ENCODE data around the gene PPP1R17.

PPP1R17 gene

DNA sequence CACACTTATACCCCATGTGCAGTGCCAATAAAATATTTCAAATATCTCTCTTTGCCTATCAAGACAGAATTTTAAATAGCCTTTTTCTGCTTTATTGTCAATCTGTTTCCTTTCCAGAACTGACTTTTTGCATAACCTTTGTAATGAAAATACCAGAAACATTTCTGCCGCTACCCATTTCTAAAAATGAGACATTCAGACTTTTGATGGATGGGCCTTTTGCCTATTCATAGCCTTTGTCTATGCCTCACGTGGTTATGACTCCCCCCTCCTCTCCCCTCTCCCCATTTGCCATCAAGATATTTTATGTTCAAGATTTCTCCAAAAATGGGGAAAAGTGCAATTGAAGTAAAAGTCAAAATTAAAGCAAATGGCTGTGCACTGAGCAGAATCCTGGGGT is 5.9 kb downstream of the PPP1R17 start:
- DNase-seq (ENCODE audit: low read depth): no peak
- H3K4me3 ChIP-seq (ENCODE audit: low read depth, low read length): no peak overlapping the region
- no peak for TF ChIP-seq CTCF (IDR thresholded peaks at IDR 0.05; ENCODE audit: control insufficient read depth, extremely low read depth, insufficient read depth)

GRCh38 chr7:31695859-31696614 is 9.0 kb downstream of the PPP1R17 start:
- DNase-seq (ENCODE audit: low read depth): no peak
- TF ChIP-seq CTCF (IDR thresholded peaks at IDR 0.05; ENCODE audit: control insufficient read depth, extremely low read depth, insufficient read depth): no peak
- no peak overlapping the region for H3K4me3 ChIP-seq (ENCODE audit: low read depth, low read length)

- no peak for DNase-seq (ENCODE audit: low read depth)
- no peak overlapping the region for H3K4me3 ChIP-seq (ENCODE audit: low read depth, low read length)
- TF ChIP-seq CTCF (IDR thresholded peaks at IDR 0.05; ENCODE audit: control insufficient read depth, extremely low read depth, insufficient read depth): no peak
Measured at GRCh38 chr7:31699050-31699449, 12.0 kb downstream of the PPP1R17 start.

DNA sequence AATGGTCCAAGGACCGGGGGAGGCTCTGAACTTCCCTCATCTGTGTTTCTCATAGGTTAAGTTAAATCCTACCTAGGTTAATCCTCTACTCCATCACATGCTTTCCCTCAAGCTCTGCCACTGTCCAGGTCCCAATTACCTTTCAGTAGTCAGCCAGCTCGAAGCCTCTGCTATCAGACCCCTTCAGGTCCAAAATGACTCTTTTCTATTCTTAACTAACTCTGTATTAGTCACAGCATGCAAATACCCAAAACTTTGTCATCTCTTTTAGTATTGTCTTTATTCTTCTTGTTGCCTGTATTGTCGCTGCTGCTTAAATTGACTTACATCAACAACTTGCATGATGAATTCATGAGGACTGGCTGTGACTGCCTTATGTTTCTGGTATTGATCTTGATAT is 15.3 kb downstream of the PPP1R17 start:
- no peak for TF ChIP-seq CTCF (IDR thresholded peaks at IDR 0.05; ENCODE audit: control insufficient read depth, extremely low read depth, insufficient read depth)
- H3K4me3 ChIP-seq (ENCODE audit: low read depth, low read length): no peak overlapping the region
- no peak for DNase-seq (ENCODE audit: low read depth)

GRCh38 chr7:31705377-31705776 is 18.4 kb downstream of the PPP1R17 start:
- no peak overlapping the region for H3K4me3 ChIP-seq (ENCODE audit: low read depth, low read length)
- no peak for TF ChIP-seq CTCF (IDR thresholded peaks at IDR 0.05; ENCODE audit: control insufficient read depth, extremely low read depth, insufficient read depth)
- DNase-seq (ENCODE audit: low read depth): no peak

GRCh38 chr7:31707089-31707488 is 20.1 kb downstream of the PPP1R17 start:
- no peak for TF ChIP-seq CTCF (IDR thresholded peaks at IDR 0.05; ENCODE audit: control insufficient read depth, extremely low read depth, insufficient read depth)
- no peak overlapping the region for H3K4me3 ChIP-seq (ENCODE audit: low read depth, low read length)
- no peak for DNase-seq (ENCODE audit: low read depth)

- TF ChIP-seq CTCF (IDR thresholded peaks at IDR 0.05; ENCODE audit: control insufficient read depth, extremely low read depth, insufficient read depth): no peak
- DNase-seq (ENCODE audit: low read depth): no peak
- H3K4me3 ChIP-seq (ENCODE audit: low read depth, low read length): no peak overlapping the region
Measured at GRCh38 chr7:31710171-31710570, 23.2 kb downstream of the PPP1R17 start.

Measured in LNCaP clone FGC (cell line).